Mucosa of descending colon (tissue), 3 donors: ENCODE data around the gene ERVK3-1. TPM values are rescaled to one million over a fixed set of nuclear protein-coding genes. Genes with fewer than 3 reads are reported as not detected.
A peak's percentile ranks its signal among the peaks of the same experiment; 100 is the strongest.

Experiments
- ATAC-seq: fragments of 200-7000 bp; cut with Tn5 transposase; one replicate; pipeline ENCODE4 v1.9.1; 2020; ENCODE audit warnings: mild to moderate bottlenecking, moderate library complexity
- DNase-seq, 3 donors: peaks; one replicate each; pipeline ENCODE4 v3.0.0-alpha.2; 2020
- H3K36me3 ChIP-seq: fragments of 200-600 bp; one replicate; pipeline ENCODE4 v1.8.0; 2021; ENCODE audit warnings: low read depth, mild to moderate bottlenecking
- H3K4me1 ChIP-seq: fragments of 200-600 bp; one replicate; pipeline ENCODE4 v1.8.0; 2021; ENCODE audit warnings: low read depth, mild to moderate bottlenecking
- H3K4me3 ChIP-seq: fragments of 200-600 bp; one replicate; pipeline ENCODE4 v1.8.0; 2021; ENCODE audit warnings: mild to moderate bottlenecking
- H3K9me3 ChIP-seq: fragments of 200-600 bp; one replicate; pipeline ENCODE4 v1.8.0; 2021; ENCODE audit warnings: mild to moderate bottlenecking
- CTCF ChIP-seq: fragments of 200-600 bp; IDR thresholded peaks from one replicate; pipeline ENCODE4 v1.8.0; 2022; ENCODE audit warnings: antibody characterized with exemption, mild to moderate bottlenecking
- intact Hi-C, 2 donors: fragments of 100-400 bp; cut with DNase I in 1 of 2; cut with micrococcal nuclease in 1 of 2; formaldehyde crosslinking; loops; one replicate each; pipeline versions ENCODE4 v1.11.0 to v1.11.1; 2022; cut with DNase I, micrococcal nuclease
- total RNA-seq, 3 donors: library from RNA; stranded (reverse); fragmentation: NEBNext Ultra II Directional in 2 of 3; extraction: Animal tissue kit (Norgen Biotek cat#: 25700) in 2 of 3; gene quantifications; one replicate each; pipeline versions ENCODE4 v1.2.1 to v1.2.4, GENCODE V29; 2021 to 2023
- donor health status: DM: no; HTN: no; CAD: no; lungs with moderate emphysema.
- donor health status: DM: no; HTN: no; CAD: no.
- donor health status: DM: no; HTN: yes; CAD: no.

ERVK3-1 gene
- total RNA-seq, 3 donors from 2014 or later = 25.0 to 31.7 (median 30.0) TPM

- ATAC-seq (peak; percentile 0), DNase-seq (peak in 1 of 3 donors; percentile 9)
- Histone ChIP-seq H3K4me1 (no peaks in the 10 kb centered on the region), H3K36me3 (no peaks in the 10 kb centered on the region), H3K9me3 (peaks cover 42% of the 10 kb centered on the region), H3K4me3 (peak overlapping the region; percentile 80)
- intact Hi-C loops = no loop called here
- no peak for TF ChIP-seq CTCF
Observed at GRCh38 chr19:58277748-58278540, 27.2 kb upstream of the ERVK3-1 start.

GRCh38 chr19:58278541-58279041 is 26.6 kb upstream of the ERVK3-1 start, which contains the start of gene ZNF8:
TSS of gene ZNF8 (plus strand) at chr19:58278955. CDS start at chr19:58279082, 127 bp downstream.
- no peak for TF ChIP-seq CTCF
- ATAC-seq (peak; percentile 98), DNase-seq (peak; percentile 98 to 99 (median 98))
- H3K36me3 ChIP-seq = no peaks in the 10 kb centered on the region
- no peaks in the 10 kb centered on the region for H3K4me1 ChIP-seq
- intact Hi-C loops = no loop called here
- H3K4me3 ChIP-seq = peak within 1 kb of the TSS; percentile 80
- H3K9me3 ChIP-seq = peaks cover 36% of the 10 kb centered on the region

- ATAC-seq = peak; percentile 50
- intact Hi-C loops = no loop called here
- no peaks in the 10 kb centered on the region for H3K4me1 ChIP-seq
- H3K36me3 ChIP-seq = no peaks in the 10 kb centered on the region
- DNase-seq = peak; percentile 73 to 83 (median 77)
- TF ChIP-seq CTCF = no peak
- H3K9me3 ChIP-seq = peaks cover 33% of the 10 kb centered on the region
- peak overlapping the region; percentile 80 for H3K4me3 ChIP-seq
Observed at GRCh38 chr19:58279042-58279924, 25.9 kb upstream of the ERVK3-1 start.

- Histone ChIP-seq H3K36me3 (no peaks in the 10 kb centered on the region), H3K4me3 (no peak overlapping the region), H3K9me3 (peaks cover 28% of the 10 kb centered on the region), H3K4me1 (no peaks in the 10 kb centered on the region)
- ATAC-seq (no peak), DNase-seq (no peak)
- TF ChIP-seq CTCF = no peak
- intact Hi-C loops = no loop called here
Observed at GRCh38 chr19:58279925-58280316, 25.3 kb upstream of the ERVK3-1 start.

- H3K4me3 ChIP-seq = no peak overlapping the region
- intact Hi-C loops = no loop called here
- TF ChIP-seq CTCF = no peak
- DNase-seq (no peak), ATAC-seq (no peak)
- H3K36me3 ChIP-seq = no peaks in the 10 kb centered on the region
- no peaks in the 10 kb centered on the region for H3K4me1 ChIP-seq
- H3K9me3 ChIP-seq = peaks cover 11% of the 10 kb centered on the region
Observed at GRCh38 chr19:58284199-58284598, 21.0 kb upstream of the ERVK3-1 start.
